GM20431 (cell line): ENCODE results near the gene GHDC.

ENCODE experiments used
- in situ Hi-C: fragments of 300-500 bp; cut with MseI, MboI; formaldehyde crosslinking; loops from one replicate; pipeline ENCODE4 v1.15.0; 2020; ENCODE audit warnings: low sequenced_read_pairs; ENCODE audit not compliant: unreplicated experiment

GHDC gene

DNA sequence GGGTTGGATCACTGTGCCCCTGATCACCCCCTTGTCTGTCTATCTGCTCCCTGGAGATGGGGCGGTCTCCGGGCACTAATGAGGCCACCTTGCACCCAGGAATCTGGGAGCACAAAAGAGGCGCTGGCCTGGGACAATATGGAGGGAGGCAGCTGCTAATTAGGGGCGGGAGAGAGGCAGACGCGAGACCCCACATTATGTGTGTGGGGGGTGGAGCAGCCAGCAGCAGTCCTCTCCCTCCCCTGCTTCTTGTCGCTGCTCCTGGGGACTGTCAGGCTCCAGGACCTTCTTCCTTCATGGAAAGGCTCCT, 8.7 kb downstream of the GHDC start:
- in situ Hi-C loops, result no loop called here

DNA sequence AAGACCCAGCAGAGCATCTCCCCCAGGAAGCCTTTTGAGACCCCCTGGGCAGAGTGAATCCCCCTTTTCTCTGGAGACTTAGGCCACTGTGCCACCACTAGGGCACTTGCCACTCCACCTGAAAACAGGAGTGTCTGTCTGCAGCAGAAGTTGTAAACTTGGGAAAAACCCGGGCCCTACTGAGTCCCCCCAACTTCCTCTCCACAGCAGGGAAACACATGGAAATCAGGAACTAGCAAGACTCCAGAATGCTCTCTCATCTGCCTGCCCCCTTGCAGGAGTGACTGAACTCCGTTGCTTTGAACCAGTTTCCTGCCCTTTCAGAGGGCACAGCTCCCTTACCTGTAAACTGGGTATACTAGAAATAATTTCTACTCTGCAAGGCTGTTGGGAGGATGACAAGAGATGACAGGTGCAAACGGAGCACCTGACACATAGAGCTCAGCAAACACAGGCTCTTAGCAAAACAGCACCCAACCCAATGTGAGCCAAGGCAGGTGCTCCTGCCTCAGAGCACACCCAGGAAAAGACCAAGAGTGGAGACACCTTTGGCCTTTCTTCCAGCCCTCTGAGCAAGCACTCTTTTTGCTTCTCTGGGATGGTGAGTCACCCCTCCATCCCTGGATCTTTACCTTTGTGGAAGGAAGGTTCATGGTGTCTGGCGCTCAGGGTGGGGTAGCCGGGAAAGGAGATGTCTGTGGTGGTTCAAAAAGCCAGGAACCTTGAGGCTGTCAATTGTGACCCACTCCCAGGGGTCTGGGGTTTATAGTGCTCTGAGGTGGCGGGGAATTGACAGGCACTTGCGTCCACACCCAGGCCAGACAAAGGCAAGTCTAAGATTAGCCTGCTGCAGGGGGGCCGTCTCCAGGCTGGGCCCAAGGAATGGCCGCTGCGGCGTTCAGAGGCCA, 9.3 kb downstream of the GHDC start, which contains the start of gene HCRT:
Gene HCRT, minus strand, starts transcription at position 740 of the 908 bp plus-strand sequence. Its CDS starts 87 bp downstream, at position 653.
- in situ Hi-C loops, result no loop called here

DNA sequence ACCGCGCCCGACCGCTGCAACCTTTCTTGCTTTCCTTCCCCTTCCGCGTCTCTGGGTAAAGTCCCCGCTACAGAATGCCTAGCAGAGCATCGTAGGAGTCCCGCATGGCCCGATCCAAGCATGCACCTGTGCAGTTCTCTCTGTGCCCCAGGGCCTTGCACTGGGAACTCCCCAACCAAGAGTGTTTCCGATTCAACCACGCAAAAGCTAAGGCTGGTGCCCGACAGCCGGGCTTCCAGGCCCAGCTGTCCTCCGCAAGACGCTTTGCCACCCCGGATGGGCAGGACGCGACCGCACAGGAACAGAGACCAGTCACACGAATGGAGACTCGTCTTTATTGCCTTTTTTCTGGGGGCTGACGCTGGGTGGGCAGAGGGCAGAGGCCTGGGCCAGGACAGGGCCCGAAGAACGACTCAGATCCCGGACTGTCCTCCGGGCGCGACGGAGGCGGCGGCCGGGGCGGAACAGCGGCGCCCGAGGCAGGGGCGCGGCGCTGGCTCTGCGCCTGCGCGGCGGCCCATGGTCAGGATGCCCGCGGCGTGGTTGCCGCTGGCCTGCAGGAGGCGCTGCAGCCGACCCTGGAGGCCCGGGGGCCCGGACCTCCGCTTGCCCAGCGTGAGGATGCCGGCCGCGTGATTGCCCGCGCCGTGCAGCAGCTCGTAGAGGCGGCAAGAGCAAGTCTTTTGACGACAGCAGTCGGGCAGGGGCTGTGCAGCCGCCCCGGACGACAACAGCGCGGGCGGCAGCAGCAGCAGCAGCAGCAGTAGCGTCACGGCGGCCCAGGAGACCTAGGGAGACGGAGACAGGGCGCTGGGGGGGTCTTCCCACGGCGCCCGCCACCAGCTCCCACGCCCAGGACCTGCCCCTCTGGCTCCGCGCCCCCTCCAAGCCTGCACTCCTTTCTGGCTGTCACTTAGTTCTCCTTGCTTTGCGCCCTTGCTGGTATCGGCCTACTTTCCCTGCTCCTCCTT, 10.3 kb downstream of the GHDC start:
- in situ Hi-C loops, result no loop called here

DNA sequence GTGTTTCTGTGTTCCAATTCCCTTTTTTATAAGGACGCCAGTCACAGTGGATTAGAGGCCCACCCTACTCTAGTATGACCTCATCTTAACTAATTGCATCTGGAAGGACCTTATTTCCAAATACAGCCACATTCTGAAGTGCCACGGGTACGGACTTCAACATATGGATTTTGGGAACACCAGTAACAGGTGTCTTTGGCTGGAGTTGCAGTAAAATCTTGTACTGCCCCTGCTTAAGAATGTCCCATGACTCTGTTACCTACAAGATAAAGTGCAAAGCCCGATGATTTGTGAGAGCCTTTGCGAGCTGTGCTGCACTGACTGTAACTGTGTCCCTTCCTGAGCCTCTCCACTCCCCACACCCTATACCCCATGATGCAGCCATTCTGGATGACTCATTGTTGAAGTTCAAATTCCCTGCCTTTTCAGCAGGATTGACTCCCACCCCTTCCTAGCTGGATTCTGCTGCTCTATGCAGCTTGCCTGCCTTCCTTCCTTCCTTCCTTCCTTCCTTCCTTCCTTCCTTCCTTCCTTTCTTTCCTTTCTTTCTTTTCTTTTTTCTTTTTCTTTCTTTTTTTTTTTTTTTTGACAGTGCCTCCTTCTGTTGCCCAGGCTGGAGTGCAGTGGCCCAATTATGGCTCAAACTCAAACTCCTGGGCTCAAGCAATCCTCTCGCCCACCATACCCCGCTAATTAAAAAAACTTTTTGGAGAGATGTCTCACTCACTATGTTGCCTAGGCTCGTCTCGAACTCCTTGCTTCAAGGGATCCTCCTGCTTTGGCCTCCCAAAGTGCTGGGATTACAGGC, 11.2 kb downstream of the GHDC start:
- in situ Hi-C loops, result no loop called here

DNA sequence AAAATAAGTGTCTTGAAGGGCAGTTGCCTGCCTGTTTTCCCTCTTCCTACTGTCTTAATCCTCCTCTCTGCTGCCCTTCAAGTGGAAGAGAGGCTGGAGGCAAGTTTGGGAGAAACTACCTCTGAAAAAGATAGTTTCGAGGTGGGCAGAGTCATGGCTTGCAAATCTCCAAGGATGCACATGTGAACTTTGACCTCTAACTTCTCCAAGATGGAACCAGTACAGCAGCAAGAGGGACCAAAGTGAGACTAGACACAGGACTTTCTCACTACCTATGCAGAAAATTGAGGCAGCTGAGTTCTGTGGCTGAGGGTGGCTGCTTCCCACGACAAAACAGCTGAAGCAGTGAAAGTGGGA, 12.5 kb downstream of the GHDC start:
- in situ Hi-C loops, result no loop called here

DNA sequence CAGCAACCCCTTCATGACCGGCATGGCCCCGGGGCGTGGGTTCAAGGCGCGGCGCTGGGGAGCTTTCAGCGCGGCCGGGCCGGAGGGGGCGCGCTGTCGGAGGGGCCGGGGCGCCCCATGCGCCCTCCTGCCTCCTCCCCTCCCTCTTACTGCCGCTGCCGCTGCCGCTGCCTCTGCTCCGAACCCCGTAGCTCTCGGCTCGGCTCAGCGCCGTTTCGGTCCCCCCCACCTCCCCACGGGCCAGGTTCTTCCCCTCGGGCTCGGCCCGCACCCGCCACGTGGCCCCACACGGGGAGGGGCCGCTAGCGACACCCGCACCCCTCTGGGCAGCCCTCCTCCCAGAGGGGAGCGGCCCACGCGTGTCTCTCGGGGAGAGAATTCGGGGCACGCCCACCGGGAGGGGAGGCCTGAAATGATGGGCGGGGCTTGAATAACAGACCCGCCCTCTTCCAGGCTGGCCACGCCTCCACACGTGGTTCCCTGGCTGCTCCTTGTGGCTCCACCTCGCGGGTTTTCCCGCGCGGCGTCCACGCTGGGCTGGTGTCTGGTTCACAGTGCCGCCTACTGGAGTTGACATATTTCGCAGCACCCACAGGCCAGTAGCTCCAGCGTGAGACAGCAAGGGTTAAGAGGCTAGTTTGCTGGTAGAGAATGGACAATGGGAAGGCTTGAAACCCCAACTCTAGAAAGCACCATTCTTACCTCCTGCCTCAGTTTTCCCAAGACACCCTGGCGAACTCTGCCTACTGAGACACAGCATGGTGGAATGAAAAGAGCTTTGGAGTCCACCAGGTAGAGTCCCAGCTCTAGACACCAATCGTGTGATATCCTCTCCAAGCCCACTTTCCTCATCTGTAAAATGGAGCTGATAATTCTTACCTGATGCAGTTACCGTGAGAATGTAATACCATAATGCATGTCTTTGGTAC, 13.1 kb downstream of the GHDC start, which contains the start of gene KCNH4:
Gene KCNH4, minus strand, starts transcription at position 221 of the 929 bp plus-strand sequence. Its CDS starts 197 bp downstream, at position 24.
- in situ Hi-C loops, result no loop called here

DNA sequence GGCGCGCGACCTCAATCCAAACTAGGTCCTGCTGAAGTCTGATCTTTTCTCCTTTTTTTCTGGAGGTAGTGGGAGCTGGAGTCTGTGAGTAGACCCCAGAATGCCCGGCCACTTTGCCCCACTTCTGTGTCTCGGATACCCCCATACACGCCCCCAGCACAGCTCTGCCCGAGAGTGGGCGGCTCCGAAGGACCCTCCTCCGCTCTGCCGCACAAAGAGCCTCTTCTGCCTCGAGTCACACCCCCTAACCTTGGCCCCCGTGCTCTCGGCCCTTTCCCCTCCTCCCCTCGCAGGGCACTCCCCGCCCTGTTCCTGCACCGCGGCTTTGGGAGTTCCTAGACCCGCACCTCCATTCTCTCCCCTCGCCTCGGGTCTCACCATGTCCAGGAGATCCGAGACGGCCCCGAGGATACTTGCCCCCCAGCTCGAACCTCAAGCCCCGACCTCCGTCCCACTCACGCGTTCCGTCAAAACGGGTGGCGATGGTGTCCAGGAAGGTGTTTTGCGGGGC, 13.8 kb downstream of the GHDC start:
- in situ Hi-C loops, result no loop called here

DNA sequence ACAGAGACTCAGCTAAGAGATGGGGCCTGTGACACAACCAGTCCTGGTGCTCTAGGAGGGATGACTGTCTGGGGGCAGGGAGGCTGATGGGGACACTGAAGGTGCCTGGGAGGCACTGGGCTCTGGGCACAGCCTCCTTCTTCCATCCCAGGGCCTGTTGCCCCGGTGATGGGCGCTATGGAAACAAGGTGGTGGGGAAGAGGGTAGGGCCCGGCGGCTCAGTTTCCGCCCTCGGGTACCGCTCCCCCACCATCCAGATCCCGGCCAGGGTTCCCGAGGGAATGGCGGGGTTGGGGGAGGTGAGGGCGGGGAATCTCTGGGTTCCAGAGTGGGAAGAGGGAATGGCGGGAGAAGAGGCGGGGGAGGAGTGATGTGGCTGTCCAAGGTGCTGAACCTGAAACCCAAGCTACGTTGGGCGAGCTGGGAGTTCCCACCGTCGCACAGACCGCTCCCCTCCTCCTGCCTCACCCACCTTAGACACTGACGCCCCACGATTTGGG, 14.3 kb downstream of the GHDC start:
- in situ Hi-C loops, result no loop called here

DNA sequence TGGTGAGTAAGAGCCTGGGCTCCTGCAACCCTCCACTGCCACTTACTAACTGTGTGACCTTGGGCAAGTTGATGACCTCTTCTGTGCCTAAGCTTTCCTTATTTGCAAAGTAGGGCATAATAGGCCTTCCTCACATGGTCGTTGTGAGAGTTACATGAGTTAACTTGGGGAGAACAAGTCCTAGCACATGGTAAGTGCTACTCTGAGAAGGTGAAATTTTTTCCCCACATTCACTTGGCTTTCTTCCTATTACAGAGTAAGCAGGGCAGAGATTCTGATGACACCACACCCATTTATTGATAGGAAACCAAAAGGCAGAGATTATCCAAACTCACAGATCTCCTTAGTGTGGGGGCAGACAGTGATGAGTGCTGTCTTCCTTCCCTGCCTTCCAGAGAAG, 15.0 kb downstream of the GHDC start:
- in situ Hi-C loops, result no loop called here

DNA sequence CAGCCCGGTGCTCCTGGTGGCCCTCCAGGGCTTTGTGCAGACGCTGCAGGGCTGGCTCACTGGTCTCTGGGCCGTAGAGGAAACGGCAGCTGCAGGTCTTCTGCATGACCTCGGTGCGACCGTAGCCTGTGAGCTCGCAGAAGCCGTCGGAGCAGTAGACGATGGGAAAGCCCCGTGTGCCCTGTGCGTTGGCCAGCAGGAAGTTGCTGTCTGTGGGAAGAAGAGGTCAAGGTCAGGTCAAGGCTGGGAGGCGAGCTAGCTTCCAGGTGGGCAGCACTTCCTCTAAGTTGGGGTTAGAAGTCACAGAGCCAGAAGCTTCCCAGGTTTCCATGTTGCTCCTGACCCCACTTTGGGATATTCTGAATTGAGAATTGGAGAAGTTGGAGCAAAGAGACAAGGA, 15.5 kb downstream of the GHDC start:
- in situ Hi-C loops, result no loop called here

DNA sequence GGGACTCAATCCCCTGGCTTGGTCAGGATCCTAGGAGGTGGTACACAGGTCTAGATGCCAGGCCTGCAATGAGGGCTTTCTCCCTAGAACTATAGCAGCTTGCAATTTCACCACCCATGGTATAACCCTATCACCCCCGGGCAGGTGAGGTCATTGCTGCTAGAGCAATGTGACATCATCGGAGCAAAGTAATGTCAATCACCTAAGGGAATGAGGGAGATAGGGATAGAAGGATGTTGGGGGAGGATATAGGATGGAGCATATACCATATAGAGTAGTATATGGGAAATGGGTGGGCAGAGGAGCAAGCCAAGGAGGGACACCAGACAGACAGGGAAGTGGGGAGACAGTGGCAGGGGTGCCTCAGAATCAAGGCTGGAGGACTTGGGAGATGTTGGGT, 16.6 kb downstream of the GHDC start:
- in situ Hi-C loops, result no loop called here

DNA sequence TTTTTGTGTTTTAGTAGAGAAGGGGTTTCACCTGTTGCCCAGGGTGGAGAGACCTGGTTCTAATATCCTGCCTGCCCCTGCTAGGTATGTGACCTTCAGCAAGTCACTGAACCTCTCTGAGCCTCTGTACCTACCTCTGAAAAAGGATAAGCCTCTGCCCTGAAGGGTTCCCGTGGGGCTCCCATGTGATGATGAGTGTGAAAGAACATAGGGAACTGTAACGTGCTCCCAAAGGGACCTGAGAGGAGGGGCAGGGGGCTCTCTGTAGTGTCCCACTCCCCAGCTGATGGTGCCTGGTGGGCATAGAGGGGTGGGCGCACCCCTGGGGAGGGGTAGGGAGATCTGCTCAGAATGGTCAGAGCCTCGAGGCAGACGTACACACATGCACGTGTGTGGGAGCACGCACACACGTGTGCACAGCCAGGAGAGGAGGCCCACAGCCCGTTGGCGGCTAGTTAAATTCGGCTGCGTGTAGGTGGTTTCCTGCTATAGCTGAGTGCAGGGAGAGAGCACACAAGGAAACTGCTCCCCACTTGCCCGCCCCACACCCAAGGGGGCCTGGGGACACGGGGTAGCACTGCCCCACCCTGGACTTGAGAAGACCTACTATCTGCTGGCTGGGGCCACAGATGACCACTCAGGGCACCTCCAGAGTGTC, 20.0 kb downstream of the GHDC start:
- in situ Hi-C loops, result no loop called here

DNA sequence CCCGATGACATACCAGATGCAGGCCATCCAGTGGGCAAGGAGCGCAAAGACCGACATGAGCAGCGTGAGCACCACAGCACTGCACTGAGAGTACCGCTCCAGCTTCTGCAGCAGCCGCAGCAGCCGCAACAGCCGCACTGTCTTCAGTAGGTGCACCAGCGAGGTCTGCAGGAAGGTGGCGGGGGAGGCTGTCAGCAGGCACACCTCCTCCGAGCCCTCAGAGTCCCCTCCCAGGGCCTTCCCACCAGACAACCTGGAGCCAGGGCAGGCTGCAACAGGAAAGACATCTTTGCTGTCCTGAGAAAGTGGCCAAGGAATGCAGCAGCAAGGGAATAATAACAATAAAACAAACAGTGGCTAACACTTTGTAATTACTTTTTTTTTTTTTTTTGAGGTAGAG, 22.5 kb downstream of the GHDC start:
- in situ Hi-C loops, result no loop called here

DNA sequence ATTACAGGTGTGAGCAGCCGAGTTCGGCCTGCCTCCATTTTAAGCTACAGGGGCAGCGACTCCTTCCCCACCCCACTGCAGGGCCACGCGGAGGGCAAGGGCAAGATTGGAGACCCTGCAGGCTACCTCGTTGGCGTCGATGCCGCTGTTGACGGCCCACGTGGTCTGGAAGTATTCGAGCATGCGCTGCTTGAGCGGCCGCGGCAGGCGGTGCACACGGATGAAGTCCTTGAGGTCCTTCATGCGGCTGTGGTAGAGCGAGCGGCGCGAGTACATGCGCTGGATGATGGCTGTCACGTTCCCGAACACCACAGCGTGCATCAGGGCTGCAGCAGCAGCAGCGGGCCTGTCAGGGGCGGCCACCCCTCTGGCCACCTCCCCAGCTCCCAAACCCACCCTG, 24.9 kb downstream of the GHDC start:
- in situ Hi-C loops, result no loop called here

DNA sequence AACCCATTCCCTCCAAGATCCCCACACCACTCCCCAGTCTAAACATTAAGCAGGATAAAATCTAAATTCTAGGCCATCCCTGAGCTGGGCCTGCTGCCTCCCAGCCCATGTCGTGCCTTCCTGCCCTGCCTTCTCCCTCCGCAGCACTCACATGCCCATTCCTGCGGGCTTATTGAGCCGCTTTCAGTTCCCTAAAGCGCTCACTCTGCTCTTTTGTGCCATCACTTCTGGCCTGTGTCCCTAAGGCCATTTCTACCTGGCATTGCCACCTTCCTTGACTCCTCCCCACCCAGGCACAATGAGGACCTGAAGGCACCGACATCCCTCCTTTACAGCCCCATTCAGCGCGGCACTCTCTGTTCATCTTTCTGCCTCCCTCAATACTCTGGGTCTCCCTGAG, 26.5 kb downstream of the GHDC start:
- in situ Hi-C loops, result no loop called here

DNA sequence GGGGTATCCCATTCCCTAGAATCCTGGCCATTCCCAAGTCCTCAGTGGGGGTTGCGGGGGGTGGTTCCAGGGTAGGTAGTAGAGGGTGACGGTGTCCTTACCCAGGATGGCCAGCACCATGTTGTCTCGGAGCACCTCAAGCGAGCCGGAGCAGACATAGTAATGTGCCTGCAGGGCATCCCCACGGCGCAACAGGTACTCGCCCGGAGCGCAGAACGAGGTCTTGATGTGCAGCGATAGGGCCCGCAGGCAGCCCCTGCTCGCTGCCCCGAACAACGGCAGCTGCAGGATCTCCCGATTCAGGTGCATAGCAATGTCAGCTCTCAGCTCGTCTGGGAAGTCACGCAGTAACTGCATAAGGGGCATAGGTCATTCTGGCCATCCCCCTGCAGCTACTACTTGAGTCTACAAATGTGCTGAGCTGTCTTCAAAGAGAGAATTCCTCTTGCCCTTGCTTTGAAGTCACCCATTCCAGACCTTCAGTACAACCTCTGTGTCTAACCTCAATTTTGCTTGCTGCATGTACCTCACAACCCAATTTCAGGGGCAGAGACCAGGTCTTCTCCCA, 28.0 kb downstream of the GHDC start:
- in situ Hi-C loops, result no loop called here

DNA sequence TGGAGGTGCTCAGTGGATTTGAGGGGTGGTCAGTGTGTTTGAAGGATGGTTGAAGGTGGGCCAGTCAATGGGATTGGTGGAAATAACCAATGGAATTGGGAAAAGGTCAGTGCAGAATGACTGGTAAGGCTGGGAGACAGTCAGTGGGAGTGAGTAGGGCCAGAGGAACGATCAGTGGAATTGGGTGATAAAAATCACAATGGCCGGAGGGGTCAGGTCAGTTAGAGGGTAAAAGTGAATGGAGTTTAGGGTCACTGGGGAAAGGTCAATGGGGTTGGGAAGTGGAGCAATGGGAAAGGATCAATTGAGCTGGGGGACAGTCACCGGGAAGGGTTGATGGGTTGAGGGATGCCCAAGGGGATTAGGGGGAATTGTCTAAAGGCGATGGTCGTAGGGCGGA, 28.5 kb downstream of the GHDC start:
- in situ Hi-C loops, result no loop called here
